Effector memory CD4-positive, alpha-beta T cell (primary cell): ENCODE data around the gene NCR1.
"Not testable (repeated sequence)": the region's sequence is repeated elsewhere in the genome, so short reads cannot be mapped to it uniquely, and the experiment has no call there.

Experiments used
- DNase-seq, 3 donors: peaks; one replicate each; pipeline ENCODE4 v3.0.0-alpha.2; 2020
- H3K27ac ChIP-seq: 2 replicates; pipeline ENCODE4 v1.7.0; 2013; ENCODE audit warnings: mild to moderate bottlenecking, low read length, moderate library complexity; ENCODE audit not compliant: insufficient read depth, poor library complexity, severe bottlenecking
- H3K27me3 ChIP-seq: replicated peaks from 2 replicates; pipeline ENCODE4 v1.7.0; 2013; ENCODE audit warnings: mild to moderate bottlenecking, low read length; ENCODE audit not compliant: insufficient read depth, control insufficient read depth, poor library complexity, severe bottlenecking
- H3K36me3 ChIP-seq: 2 replicates; pipeline ENCODE4 v1.7.0; 2013; ENCODE audit warnings: mild to moderate bottlenecking, low read length, moderate library complexity; ENCODE audit not compliant: control insufficient read depth, insufficient read depth
- H3K4me1 ChIP-seq: 2 replicates; pipeline ENCODE4 v1.7.0; 2013; ENCODE audit warnings: low read length, mild to moderate bottlenecking; ENCODE audit not compliant: control insufficient read depth, insufficient read depth, poor library complexity, severe bottlenecking
- H3K4me3 ChIP-seq: 2 replicates; pipeline ENCODE4 v1.7.0; 2013; ENCODE audit warnings: low read length, low read depth, mild to moderate bottlenecking; ENCODE audit not compliant: insufficient read depth, poor library complexity, severe bottlenecking
- H3K9me3 ChIP-seq: 2 replicates; pipeline ENCODE4 v1.7.0; 2013; ENCODE audit warnings: mild to moderate bottlenecking, low read length, moderate library complexity; ENCODE audit not compliant: control insufficient read depth

NCR1 gene

GRCh38 chr19:54883228-54883627 lies 22.7 kb upstream of the NCR1 start:
- no peaks in the 10 kb centered on the region for H3K36me3 ChIP-seq

GRCh38 chr19:54888239-54888638 lies 17.7 kb upstream of the NCR1 start:
- Histone ChIP-seq H3K9me3 (no peaks in the 10 kb centered on the region), H3K27ac (no peak overlapping the region), H3K4me3 (no peak overlapping the region), H3K4me1 (no peaks in the 10 kb centered on the region), H3K36me3 (no peaks in the 10 kb centered on the region), H3K27me3 (no peaks in the 10 kb centered on the region)
- no peak for DNase-seq

More at GRCh38 chr19:54883228-54883627, 22.7 kb upstream of the NCR1 start:
- Histone ChIP-seq H3K4me1 (no peaks in the 10 kb centered on the region), H3K27ac (no peak overlapping the region), H3K9me3 (no peaks in the 10 kb centered on the region), H3K27me3 (peaks cover 4% of the 10 kb centered on the region), H3K4me3 (no peak overlapping the region)
- DNase-seq = no peak

GRCh38 chr19:54889566-54889965 lies 16.4 kb upstream of the NCR1 start:
- no peaks in the 10 kb centered on the region for H3K4me1 ChIP-seq
- no peak for DNase-seq
- H3K36me3 ChIP-seq = no peaks in the 10 kb centered on the region
- no peaks in the 10 kb centered on the region for H3K27me3 ChIP-seq
- no peak overlapping the region for H3K4me3 ChIP-seq
- no peaks in the 10 kb centered on the region for H3K9me3 ChIP-seq
- no peak overlapping the region for H3K27ac ChIP-seq

GRCh38 chr19:54893406-54893805 lies 12.5 kb upstream of the NCR1 start:
- Histone ChIP-seq H3K27me3 (no peaks in the 10 kb centered on the region), H3K4me3 (no peak overlapping the region), H3K4me1 (no peaks in the 10 kb centered on the region), H3K36me3 (no peaks in the 10 kb centered on the region), H3K9me3 (no peaks in the 10 kb centered on the region), H3K27ac (no peak overlapping the region)
- DNase-seq = no peak

- H3K36me3 ChIP-seq, H3K4me1 ChIP-seq, H3K4me3 ChIP-seq, H3K27ac ChIP-seq, DNase-seq, H3K9me3 ChIP-seq, H3K27me3 ChIP-seq: not testable (repeated sequence)
Measured at GRCh38 chr19:54894106-54894505, 11.8 kb upstream of the NCR1 start.

GRCh38 chr19:54896036-54896435 lies 9.9 kb upstream of the NCR1 start:
- no peak overlapping the region for H3K27ac ChIP-seq
- H3K4me1 ChIP-seq = no peaks in the 10 kb centered on the region
- H3K4me3 ChIP-seq = no peak overlapping the region
- H3K9me3 ChIP-seq = no peaks in the 10 kb centered on the region
- no peak for DNase-seq
- no peaks in the 10 kb centered on the region for H3K36me3 ChIP-seq
- no peaks in the 10 kb centered on the region for H3K27me3 ChIP-seq

GRCh38 chr19:54898685-54899084 lies 7.3 kb upstream of the NCR1 start:
- not testable (repeated sequence) for H3K27ac ChIP-seq, H3K4me3 ChIP-seq, H3K9me3 ChIP-seq, DNase-seq, H3K4me1 ChIP-seq, H3K27me3 ChIP-seq, H3K36me3 ChIP-seq

- H3K27ac ChIP-seq, H3K36me3 ChIP-seq, H3K9me3 ChIP-seq, DNase-seq, H3K4me1 ChIP-seq, H3K27me3 ChIP-seq, H3K4me3 ChIP-seq: not testable (repeated sequence)
Measured at GRCh38 chr19:54899646-54900045, 6.3 kb upstream of the NCR1 start.

- DNase-seq, H3K27ac ChIP-seq, H3K4me3 ChIP-seq, H3K36me3 ChIP-seq, H3K27me3 ChIP-seq, H3K4me1 ChIP-seq, H3K9me3 ChIP-seq: not testable (repeated sequence)
Measured at GRCh38 chr19:54901153-54901552, 4.8 kb upstream of the NCR1 start.

- DNase-seq = no peak
Measured at GRCh38 chr19:54902061-54902460, 3.9 kb upstream of the NCR1 start.

GRCh38 chr19:54903303-54903702 lies 2.6 kb upstream of the NCR1 start:
- no peak for DNase-seq
- H3K27ac ChIP-seq = no peak overlapping the region
- no peaks in the 10 kb centered on the region for H3K9me3 ChIP-seq
- no peaks in the 10 kb centered on the region for H3K27me3 ChIP-seq
- H3K4me1 ChIP-seq = no peaks in the 10 kb centered on the region
- no peaks in the 10 kb centered on the region for H3K36me3 ChIP-seq
- no peak overlapping the region for H3K4me3 ChIP-seq

More at GRCh38 chr19:54902061-54902460, 3.9 kb upstream of the NCR1 start:
- H3K4me3 ChIP-seq = no peak overlapping the region
- no peaks in the 10 kb centered on the region for H3K27me3 ChIP-seq
- H3K9me3 ChIP-seq = no peaks in the 10 kb centered on the region
- no peaks in the 10 kb centered on the region for H3K36me3 ChIP-seq
- no peaks in the 10 kb centered on the region for H3K4me1 ChIP-seq
- no peak overlapping the region for H3K27ac ChIP-seq
